HepG2 (cell line): ENCODE measurements around the gene NDOR1. TPM values are rescaled to one million over a fixed set of nuclear protein-coding genes. Genes with fewer than 3 reads are reported as not detected.

Source experiments
- CBX2 ChIP-seq, 2 experiments: fragments of 200-600 bp in 1 of 2; sonication (generic); formaldehyde crosslinking in 1 of 2; IDR thresholded peaks; 2 replicates each; pipeline versions ENCODE4 v1.7.0 to v1.8.1; 2018 to 2022; ENCODE audit warnings: low read depth in 2 of 2, low read length in 1 of 2, mild to moderate bottlenecking in 1 of 2, missing genetic modification reagents in 1 of 2
- FOXK2 ChIP-seq: fragments of 450-650 bp; IDR thresholded peaks from 2 replicates; pipeline ENCODE4 v1.6.1; 2016
- HOXA7 ChIP-seq: sonication (generic); formaldehyde crosslinking; IDR thresholded peaks from 2 replicates; pipeline ENCODE4 v1.8.1; 2022; ENCODE audit warnings: mild to moderate bottlenecking, missing genetic modification reagents, moderate library complexity
- IKZF5 ChIP-seq: IDR thresholded peaks from 2 replicates; pipeline ENCODE4 v1.6.1; 2018; ENCODE audit warnings: missing genetic modification reagents, mild to moderate bottlenecking, missing compliant biosample characterization
- MIXL1 ChIP-seq: IDR thresholded peaks from 2 replicates; pipeline ENCODE4 v1.6.1; 2016
- MTERF4 ChIP-seq: sonication (generic); formaldehyde crosslinking; IDR thresholded peaks from 2 replicates; pipeline ENCODE4 v1.8.0; 2023; ENCODE audit warnings: mild to moderate bottlenecking, missing genetic modification reagents
- PLSCR1 ChIP-seq: sonication (generic); formaldehyde crosslinking; IDR thresholded peaks from 2 replicates; pipeline ENCODE4 v1.5.0; 2020; ENCODE audit warnings: missing genetic modification reagents, mild to moderate bottlenecking, borderline replicate concordance
- SMYD3 ChIP-seq: sonication (generic); formaldehyde crosslinking; IDR thresholded peaks from 2 replicates; pipeline ENCODE4 v1.8.1; 2023; ENCODE audit warnings: mild to moderate bottlenecking, missing genetic modification reagents
- TCF12 ChIP-seq, 2 experiments: fragments of 450-650 bp in 1 of 2; sonication (generic) in 1 of 2; formaldehyde crosslinking in 1 of 2; IDR thresholded peaks; 2 replicates each; pipeline versions ENCODE4 v1.6.1 to v1.8.0; 2017 to 2022; ENCODE audit warnings: antibody characterized with exemption in 1 of 2, mild to moderate bottlenecking in 1 of 2, missing genetic modification reagents in 1 of 2, moderate library complexity in 1 of 2
- ZBED4 ChIP-seq: sonication (generic); formaldehyde crosslinking; IDR thresholded peaks from 2 replicates; pipeline ENCODE4 v1.4.0; 2020; ENCODE audit warnings: missing genetic modification reagents, borderline replicate concordance
- ZBTB39 ChIP-seq: sonication (generic); formaldehyde crosslinking; IDR thresholded peaks from 2 replicates; pipeline ENCODE4 v1.5.0; 2020; ENCODE audit warnings: missing genetic modification reagents
- ZNF18 ChIP-seq: sonication (generic); formaldehyde crosslinking; IDR thresholded peaks from 2 replicates; pipeline ENCODE4 v1.8.0; 2022; ENCODE audit warnings: mild to moderate bottlenecking, missing genetic modification reagents; ENCODE audit not compliant: insufficient replicate concordance
- ZNF205 ChIP-seq: IDR thresholded peaks from 2 replicates; pipeline ENCODE4 v1.6.1; 2018; ENCODE audit warnings: missing biosample characterization, missing genetic modification reagents
- ZNF251 ChIP-seq: sonication (generic); formaldehyde crosslinking; IDR thresholded peaks from 2 replicates; pipeline ENCODE4 v1.9.0; 2021; ENCODE audit warnings: mild to moderate bottlenecking, missing genetic modification reagents
- ZNF282 ChIP-seq: fragments of 450-650 bp; IDR thresholded peaks from 2 replicates; pipeline ENCODE4 v1.6.1; 2018; ENCODE audit not compliant: partially characterized antibody
- ZNF331 ChIP-seq: sonication (generic); formaldehyde crosslinking; IDR thresholded peaks from 2 replicates; pipeline ENCODE4 v1.4.0; 2020; ENCODE audit warnings: missing genetic modification reagents
- ZNF333 ChIP-seq: sonication (generic); formaldehyde crosslinking; IDR thresholded peaks from 2 replicates; pipeline ENCODE4 v1.4.0; 2020; ENCODE audit warnings: mild to moderate bottlenecking, missing genetic modification reagents, borderline replicate concordance
- ZNF619 ChIP-seq: sonication (generic); formaldehyde crosslinking; IDR thresholded peaks from 2 replicates; pipeline ENCODE4 v1.4.0; 2020; ENCODE audit warnings: mild to moderate bottlenecking, missing genetic modification reagents
- ZSCAN20 ChIP-seq: sonication (generic); formaldehyde crosslinking; IDR thresholded peaks from 2 replicates; pipeline ENCODE4 v1.4.0; 2020; ENCODE audit warnings: missing genetic modification reagents, mild to moderate bottlenecking, borderline replicate concordance
- polyA plus RNA-seq, 8 experiments: library from polyadenylated mRNA; depleted of rRNA in 3 of 8; stranded (reverse) in 7 of 8; unstranded in 1 of 8; fragments of >200 nt; fragmentation: Illumina TruSeq in 4 of 8; extraction: Trizol in 4 of 8; gene quantifications; 2 replicates each; pipeline versions ENCODE4 v1.2.1 to v1.2.3, GENCODE V29; 2011 to 2016; ENCODE audit warnings: low read depth in 4 of 8, missing spikeins in 1 of 8, mixed read lengths in 1 of 8; ENCODE audit not compliant: insufficient read depth in 1 of 8
- total RNA-seq, 5 experiments: library from RNA; depleted of rRNA; stranded (reverse); fragments of >200 nt; fragmentation: Illumina TruSeq; extraction: Trizol; gene quantifications; 2 replicates each; pipeline ENCODE4 v1.2.3, GENCODE V29; 2016; ENCODE audit warnings: low read depth in 1 of 5

The NDOR1 gene
- total and polyA plus RNA-seq, 2 of the 13 experiments (the other 11 are each of a cell fraction or from before 2014, with no cell fraction given): 3.6 to 8.7 TPM

GRCh38 chr9:137218754-137219271 is 13.3 kb downstream of the NDOR1 start (continued):
- TF ChIP-seq ZBED4 (CRISPR knock-in tag): no peak
- no peak for TF ChIP-seq TCF12 (IDR thresholded peaks at IDR 0.05)
- TF ChIP-seq TCF12 (CRISPR knock-in tag; IDR thresholded peaks at IDR 0.05): no peak
- no peak for TF ChIP-seq CBX2 (IDR thresholded peaks at IDR 0.05; ENCODE audit: low read depth, low read length)
- TF ChIP-seq CBX2 (CRISPR knock-in tag; IDR thresholded peaks at IDR 0.05; ENCODE audit: low read depth): no peak
- TF ChIP-seq FOXK2: no peak
- peak; percentile 80; the same call in 1 of the 2 replicates for TF ChIP-seq ZNF331 (CRISPR knock-in tag)
- no peak for TF ChIP-seq ZSCAN20 (CRISPR knock-in tag)
- TF ChIP-seq HOXA7: no peak
- no peak for TF ChIP-seq SMYD3 (CRISPR knock-in tag)
- no peak for TF ChIP-seq ZBTB39
- no peak for TF ChIP-seq ZNF282
- 0 out of 2 replicates have a peak, but pooled peaks have one; percentile 18 for TF ChIP-seq MIXL1 (CRISPR knock-in tag)
- TF ChIP-seq ZNF251 (CRISPR knock-in tag): no peak
- TF ChIP-seq ZNF333 (CRISPR knock-in tag): no peak
- no peak for TF ChIP-seq ZNF205 (CRISPR knock-in tag)
- TF ChIP-seq ZNF619: no peak
- TF ChIP-seq PLSCR1 (CRISPR knock-in tag): no peak
- TF ChIP-seq IKZF5 (CRISPR knock-in tag): peak; percentile 54; the same call in 1 of the 2 replicates
- peak; percentile 86 for TF ChIP-seq ZNF18
- TF ChIP-seq MTERF4 (CRISPR knock-in tag): no peak
